ENCODE data around the gene ARGFX. TPM values are rescaled to one million over a fixed set of nuclear protein-coding genes. Genes with fewer than 3 reads are reported as not detected.

ARGFX gene
- total RNA-seq, 1 experiment from 2014 or later, result not detected

GRCh38 chr3:121604759-121605158, 37.0 kb downstream of the ARGFX start:
- TF ChIP-seq, protein P1, sequence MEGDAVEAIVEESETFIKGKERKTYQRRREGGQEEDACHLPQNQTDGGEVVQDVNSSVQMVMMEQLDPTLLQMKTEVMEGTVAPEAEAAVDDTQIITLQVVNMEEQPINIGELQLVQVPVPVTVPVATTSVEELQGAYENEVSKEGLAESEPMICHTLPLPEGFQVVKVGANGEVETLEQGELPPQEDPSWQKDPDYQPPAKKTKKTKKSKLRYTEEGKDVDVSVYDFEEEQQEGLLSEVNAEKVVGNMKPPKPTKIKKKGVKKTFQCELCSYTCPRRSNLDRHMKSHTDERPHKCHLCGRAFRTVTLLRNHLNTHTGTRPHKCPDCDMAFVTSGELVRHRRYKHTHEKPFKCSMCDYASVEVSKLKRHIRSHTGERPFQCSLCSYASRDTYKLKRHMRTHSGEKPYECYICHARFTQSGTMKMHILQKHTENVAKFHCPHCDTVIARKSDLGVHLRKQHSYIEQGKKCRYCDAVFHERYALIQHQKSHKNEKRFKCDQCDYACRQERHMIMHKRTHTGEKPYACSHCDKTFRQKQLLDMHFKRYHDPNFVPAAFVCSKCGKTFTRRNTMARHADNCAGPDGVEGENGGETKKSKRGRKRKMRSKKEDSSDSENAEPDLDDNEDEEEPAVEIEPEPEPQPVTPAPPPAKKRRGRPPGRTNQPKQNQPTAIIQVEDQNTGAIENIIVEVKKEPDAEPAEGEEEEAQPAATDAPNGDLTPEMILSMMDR (conservative IDR thresholded peaks at IDR 0.05; ENCODE audit: low read depth, low read length), result no peak
- no peak for TF ChIP-seq EZH2 (IDR thresholded peaks at IDR 0.05; ENCODE audit: borderline replicate concordance, low read depth, low read length, poor library complexity, severe bottlenecking)
- CTCF ChIA-PET, result interaction anchor here (1.1 kb wide), 1 partner anchor 26 kb away, joined by 3 read pairs; no protein-coding TSS in a partner anchor
- Histone ChIP-seq H3K4me3 (ENCODE audit: low read depth, low read length, poor library complexity, severe bottlenecking) (no peak overlapping the region), H3K27me3 (replicated peaks; ENCODE audit: insufficient read depth, low read depth, low read length, poor library complexity) (no peaks in the 10 kb centered on the region), H3K4me1 (ENCODE audit: insufficient read depth, low read length, poor library complexity, severe bottlenecking) (no peaks in the 10 kb centered on the region), H3K36me3 (ENCODE audit: insufficient read depth, low read length, poor library complexity, severe bottlenecking) (no peaks in the 10 kb centered on the region), H3K9me3 (ENCODE audit: low read depth, low read length, poor library complexity, severe bottlenecking) (no peaks in the 10 kb centered on the region), H3K27ac (ENCODE audit: low read depth, low read length, poor library complexity, severe bottlenecking) (no peak overlapping the region)
- BruUV-seq (replicated peaks), result no TSS peak
- DNase-seq (ENCODE audit: low spot score), result no peak
- POLR2A ChIA-PET (ENCODE audit: low non-redundant PET), result no interaction called here
- intact Hi-C loops (cut with micrococcal nuclease; ENCODE audit: unreplicated experiment), result no loop called here

DNA sequence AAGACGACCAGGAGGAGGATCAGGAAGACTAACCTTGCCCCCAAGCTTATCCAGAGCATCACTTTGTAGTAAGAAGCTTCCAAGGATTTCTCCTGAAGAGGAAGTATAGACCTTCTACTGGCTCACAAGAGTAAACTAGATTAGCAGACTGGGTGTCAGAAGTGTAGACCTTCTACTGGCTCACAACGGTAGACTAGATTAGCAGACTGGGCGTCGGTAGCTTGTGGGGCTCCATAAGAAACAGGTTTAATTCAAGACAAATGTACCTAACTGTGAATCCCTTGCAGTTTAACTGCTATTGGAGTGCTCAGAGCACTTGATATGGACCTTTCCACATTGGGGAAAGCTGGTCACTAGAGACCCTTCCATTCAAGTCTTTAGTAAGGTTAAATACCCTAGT, 38.4 kb downstream of the ARGFX start:
- no TSS peak for BruUV-seq (replicated peaks)
- POLR2A ChIA-PET (ENCODE audit: low non-redundant PET), result no interaction called here

More for the DNA sequence above, 38.4 kb downstream of the ARGFX start:
- Histone ChIP-seq H3K4me3 (ENCODE audit: low read depth, low read length, poor library complexity, severe bottlenecking) (no peak overlapping the region), H3K4me1 (ENCODE audit: insufficient read depth, low read length, poor library complexity, severe bottlenecking) (no peaks in the 10 kb centered on the region), H3K27me3 (replicated peaks; ENCODE audit: insufficient read depth, low read depth, low read length, poor library complexity) (no peaks in the 10 kb centered on the region), H3K9me3 (ENCODE audit: low read depth, low read length, poor library complexity, severe bottlenecking) (no peaks in the 10 kb centered on the region), H3K27ac (ENCODE audit: low read depth, low read length, poor library complexity, severe bottlenecking) (no peak overlapping the region), H3K36me3 (ENCODE audit: insufficient read depth, low read length, poor library complexity, severe bottlenecking) (no peaks in the 10 kb centered on the region)
- TF ChIP-seq, protein P1 (conservative IDR thresholded peaks at IDR 0.05; ENCODE audit: low read depth, low read length), result no peak
- no peak for TF ChIP-seq EZH2 (IDR thresholded peaks at IDR 0.05; ENCODE audit: borderline replicate concordance, low read depth, low read length, poor library complexity, severe bottlenecking)
- CTCF ChIA-PET, result interaction anchor here (1.1 kb wide), 1 partner anchor 24 kb away, joined by 3 read pairs; no protein-coding TSS in a partner anchor
- no peak for DNase-seq (ENCODE audit: low spot score)
- intact Hi-C loops (cut with micrococcal nuclease; ENCODE audit: unreplicated experiment), result no loop called here

Other genes starting within 250 kb of the ARGFX start
- 20.3 and 22.9 TPM in 2 replicates for gene POLQ, start 22.0 kb upstream of the ARGFX start, total RNA-seq (2021)
- not detected in 2 replicates for gene FBXO40, start 25.4 kb downstream of the ARGFX start, total RNA-seq (2021)
- 92.4 and 96.9 TPM in 2 replicates for gene HCLS1, start 93.0 kb downstream of the ARGFX start, total RNA-seq (2021)
- 19.9 and 28.4 TPM in 2 replicates for gene GOLGB1, start 181.8 kb downstream of the ARGFX start, total RNA-seq (2021)

Data from A673 (cell line).